Tibial nerve (tissue), 4 donors: Measurements from ENCODE around the gene JUND.

Experiments
- EP300 ChIP-seq, 2 donors: sonication (generic); formaldehyde crosslinking; IDR thresholded peaks; one replicate each; pipeline ENCODE4 v1.6.1; 2017; ENCODE audit warnings: antibody characterized with exemption in 2 of 2, mild to moderate bottlenecking in 1 of 2
- POLR2A ChIP-seq, 2 donors: fragments of 450-650 bp; IDR thresholded peaks; one replicate each; pipeline ENCODE4 v1.6.1; 2017; ENCODE audit warnings: antibody characterized with exemption in 2 of 2, mild to moderate bottlenecking in 2 of 2, moderate library complexity in 2 of 2
- TF ChIP-seq, protein P1 (sequence below), 5 experiments: fragments of 200-600 bp in 3 of 5; fragments of 450-650 bp in 2 of 5; sonication (generic) in 3 of 5; IDR thresholded peaks; one replicate each; pipeline ENCODE4 v1.5.1; 2016 to 2019; ENCODE audit warnings: antibody characterized with exemption in 5 of 5, mild to moderate bottlenecking in 3 of 5, moderate library complexity in 2 of 5

DNA sequence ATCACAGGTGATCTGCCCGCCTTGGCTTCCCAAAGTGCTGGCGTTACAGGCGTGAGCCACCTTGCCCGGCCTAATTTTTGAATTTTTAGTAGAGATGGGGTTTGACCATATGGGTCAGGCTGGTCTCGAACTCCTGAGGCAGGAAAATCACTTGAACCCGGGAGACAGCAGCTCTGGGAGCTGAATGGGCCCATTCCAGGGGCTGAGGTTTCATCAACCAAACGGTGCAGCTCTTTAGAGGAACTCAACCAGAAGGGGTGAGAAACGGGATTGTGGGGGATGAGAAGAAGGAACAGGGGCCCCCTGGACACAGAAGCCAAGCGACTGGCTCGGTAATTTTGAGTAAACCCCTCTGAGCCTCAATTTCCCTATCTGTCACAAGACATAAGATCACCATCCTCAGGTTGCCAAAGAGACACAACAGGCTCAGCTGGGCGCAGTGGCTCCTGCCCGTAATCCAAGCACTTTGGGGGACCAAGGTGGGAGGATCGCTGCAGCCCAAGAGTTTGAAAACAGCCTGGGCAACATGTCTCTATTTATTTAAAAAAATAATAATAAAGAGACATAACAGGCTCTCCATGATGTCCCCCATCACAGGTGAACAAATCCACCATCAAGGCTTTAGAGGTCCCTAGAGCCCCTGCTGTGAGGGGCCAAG lies 7.7 kb downstream of the JUND start:
- TF ChIP-seq, protein P1, sequence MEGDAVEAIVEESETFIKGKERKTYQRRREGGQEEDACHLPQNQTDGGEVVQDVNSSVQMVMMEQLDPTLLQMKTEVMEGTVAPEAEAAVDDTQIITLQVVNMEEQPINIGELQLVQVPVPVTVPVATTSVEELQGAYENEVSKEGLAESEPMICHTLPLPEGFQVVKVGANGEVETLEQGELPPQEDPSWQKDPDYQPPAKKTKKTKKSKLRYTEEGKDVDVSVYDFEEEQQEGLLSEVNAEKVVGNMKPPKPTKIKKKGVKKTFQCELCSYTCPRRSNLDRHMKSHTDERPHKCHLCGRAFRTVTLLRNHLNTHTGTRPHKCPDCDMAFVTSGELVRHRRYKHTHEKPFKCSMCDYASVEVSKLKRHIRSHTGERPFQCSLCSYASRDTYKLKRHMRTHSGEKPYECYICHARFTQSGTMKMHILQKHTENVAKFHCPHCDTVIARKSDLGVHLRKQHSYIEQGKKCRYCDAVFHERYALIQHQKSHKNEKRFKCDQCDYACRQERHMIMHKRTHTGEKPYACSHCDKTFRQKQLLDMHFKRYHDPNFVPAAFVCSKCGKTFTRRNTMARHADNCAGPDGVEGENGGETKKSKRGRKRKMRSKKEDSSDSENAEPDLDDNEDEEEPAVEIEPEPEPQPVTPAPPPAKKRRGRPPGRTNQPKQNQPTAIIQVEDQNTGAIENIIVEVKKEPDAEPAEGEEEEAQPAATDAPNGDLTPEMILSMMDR (IDR thresholded peaks at IDR 0.05): no peak
- TF ChIP-seq POLR2A (IDR thresholded peaks at IDR 0.05) (no peak), EP300 (IDR thresholded peaks at IDR 0.05) (no peak)
